Activated CD4-positive, alpha-beta T cell treated with anti-CD3 and anti-CD28 coated beads, Interleukin-2, amount 50 U/mL, for 48 hours (primary cell): ENCODE results near the gene IFFO2.

Experiments
- DNase-seq, 2 experiments: peaks; one replicate each; pipeline ENCODE4 v3.0.0-alpha.2; 2020

Gene IFFO2

DNA sequence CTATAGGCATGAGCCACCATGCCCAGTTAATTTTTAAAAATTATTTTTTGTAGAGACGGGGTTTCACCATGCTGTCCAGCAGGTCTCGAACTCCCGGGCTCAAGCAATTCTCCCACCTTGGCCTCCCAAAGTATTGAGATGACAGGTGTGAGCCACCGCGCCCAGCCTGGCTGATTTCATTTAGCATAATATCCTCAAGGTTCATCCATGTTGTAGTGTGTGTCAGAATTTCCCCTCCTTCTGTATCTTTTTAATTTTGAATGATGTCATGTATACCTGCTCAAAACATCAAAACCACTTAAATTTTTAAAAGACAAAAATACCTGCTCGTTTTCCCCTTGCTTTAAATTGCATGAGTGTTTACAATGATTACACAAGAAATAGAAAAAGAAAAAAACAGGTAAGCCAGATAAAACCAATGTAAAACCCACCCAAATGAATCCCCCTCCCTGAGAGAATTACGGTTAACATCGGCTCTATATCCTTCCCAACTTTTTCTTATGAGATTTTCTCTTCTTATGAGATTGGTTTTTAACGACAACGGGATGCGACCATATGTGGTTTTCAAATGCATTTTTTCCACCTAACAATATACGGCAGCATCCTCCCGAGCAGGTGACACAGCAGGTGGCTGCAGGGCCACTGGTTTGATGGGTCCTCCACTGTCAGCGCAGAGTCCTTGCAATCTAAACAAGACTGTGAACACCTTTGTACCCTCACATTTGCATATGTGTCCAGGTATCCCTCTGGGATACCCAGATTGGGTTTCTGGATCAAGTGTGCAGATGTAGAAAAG is 22.1 kb downstream of the IFFO2 start:
- no peak for DNase-seq

DNA sequence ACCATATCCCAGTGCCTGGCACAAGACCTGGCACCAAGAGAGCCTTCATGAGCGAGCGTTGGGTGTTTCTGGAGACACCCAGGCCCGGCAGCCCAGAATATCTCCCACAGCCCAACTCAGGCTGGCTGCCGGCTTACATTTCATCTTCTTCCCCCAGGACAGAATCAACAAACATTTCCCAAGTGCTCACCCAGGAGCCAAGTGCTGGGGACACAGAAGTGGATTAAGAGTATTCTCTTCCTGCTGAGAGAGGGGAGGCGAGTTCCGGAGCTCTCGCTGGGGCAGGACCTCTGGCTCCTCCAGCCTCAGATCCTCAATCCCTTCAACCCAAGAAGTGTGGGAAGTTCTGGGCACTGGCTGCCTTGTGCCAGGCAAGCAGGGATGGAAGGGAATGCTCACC is 23.6 kb downstream of the IFFO2 start:
- DNase-seq: no peak

DNA sequence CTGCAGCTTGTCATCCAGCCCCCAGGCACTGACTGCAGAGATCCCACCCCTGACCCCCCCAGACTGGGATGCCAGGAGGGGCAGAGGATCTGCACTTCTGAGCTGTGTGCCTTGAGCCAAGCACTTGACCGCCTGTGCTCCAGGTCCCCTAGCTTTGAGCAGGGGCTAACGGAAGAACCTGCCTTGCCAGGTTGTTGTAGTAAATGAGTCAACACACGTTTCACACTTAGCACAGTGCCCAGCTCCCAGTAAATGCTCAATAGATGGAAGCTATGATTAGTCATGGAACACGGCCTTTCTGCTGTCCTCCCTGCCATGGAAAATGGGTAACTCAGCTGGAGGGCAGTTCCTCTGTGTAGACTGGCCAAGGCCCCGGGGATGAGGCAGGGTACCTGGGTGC is 24.1 kb downstream of the IFFO2 start:
- DNase-seq: no peak

DNA sequence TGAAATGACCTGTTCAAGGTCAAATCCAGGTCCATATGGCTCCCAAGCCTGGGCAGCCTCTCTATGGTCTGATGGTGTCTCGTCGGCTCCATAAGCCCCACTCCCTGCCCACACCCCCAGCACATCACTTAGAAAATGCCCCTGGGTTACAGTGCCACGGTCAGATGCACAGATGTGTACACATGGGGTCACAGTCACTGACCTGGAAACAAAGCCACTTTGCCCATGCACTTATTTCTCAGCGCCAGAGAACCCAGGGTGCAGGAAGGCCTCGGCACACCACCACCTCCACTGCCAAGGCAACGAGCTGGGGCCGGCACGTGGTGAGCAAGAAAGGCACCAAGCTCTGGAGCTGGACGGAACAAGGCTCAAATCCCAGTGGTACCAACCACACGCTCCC is 24.7 kb downstream of the IFFO2 start:
- DNase-seq: no peak

DNA sequence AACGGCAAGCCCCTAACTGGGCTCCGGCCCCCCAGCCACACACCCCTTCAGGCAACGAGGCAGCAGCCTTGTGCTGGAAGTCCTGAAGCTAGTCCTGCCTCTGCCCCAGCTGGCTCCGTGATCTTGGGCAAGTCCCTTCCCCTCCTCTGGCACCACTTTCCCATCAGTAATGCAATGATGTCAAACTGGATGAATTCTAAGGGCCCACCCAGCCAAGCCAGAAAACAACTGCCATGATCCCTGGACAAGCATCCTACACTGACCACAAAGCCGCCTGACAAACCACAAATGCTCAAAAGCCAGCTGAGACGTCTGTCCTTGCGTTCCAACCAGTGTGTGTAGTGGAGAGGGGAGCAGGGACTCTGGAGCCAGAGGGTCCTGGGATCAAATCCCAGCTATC is 26.8 kb downstream of the IFFO2 start:
- no peak for DNase-seq

DNA sequence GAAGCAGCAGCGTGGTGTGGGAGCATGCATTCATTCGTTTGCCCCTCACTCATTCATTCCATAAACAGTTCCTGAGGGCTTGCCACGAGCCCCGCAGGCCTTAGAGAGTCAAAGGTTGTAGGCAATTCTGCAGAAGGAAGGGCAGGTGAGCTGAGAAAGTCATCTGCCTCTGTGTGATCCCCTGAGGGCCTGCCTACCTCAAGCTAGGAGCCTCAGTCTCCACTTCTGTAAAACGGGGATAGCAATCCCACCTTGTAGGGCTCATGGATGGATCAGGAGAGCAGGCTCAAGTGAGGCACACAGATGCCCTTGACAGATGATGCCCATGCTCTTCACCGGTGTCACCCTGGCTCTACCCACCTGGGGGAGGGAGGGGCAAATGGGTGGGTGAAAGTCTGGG is 27.5 kb downstream of the IFFO2 start:
- DNase-seq: no peak

DNA sequence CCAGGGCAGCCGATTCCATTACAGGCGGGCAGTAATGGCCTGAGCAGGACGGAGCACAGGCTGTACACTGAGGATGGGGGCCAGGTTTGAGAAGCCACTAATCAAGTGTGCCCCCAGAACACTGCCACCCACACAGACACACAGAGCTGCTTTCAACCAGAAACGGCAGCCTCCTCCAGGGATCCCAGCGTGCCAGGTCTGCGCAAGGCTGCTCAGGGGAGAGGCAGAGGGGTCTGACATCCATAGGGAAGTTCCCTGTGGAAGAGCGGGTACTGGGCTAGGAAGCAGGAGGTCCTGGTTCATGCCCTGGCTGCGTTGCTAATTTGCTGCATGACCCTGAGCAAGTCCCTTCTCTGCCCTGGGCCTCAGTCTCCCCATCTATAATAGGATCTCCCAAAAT is 28.1 kb downstream of the IFFO2 start:
- DNase-seq: no peak

DNA sequence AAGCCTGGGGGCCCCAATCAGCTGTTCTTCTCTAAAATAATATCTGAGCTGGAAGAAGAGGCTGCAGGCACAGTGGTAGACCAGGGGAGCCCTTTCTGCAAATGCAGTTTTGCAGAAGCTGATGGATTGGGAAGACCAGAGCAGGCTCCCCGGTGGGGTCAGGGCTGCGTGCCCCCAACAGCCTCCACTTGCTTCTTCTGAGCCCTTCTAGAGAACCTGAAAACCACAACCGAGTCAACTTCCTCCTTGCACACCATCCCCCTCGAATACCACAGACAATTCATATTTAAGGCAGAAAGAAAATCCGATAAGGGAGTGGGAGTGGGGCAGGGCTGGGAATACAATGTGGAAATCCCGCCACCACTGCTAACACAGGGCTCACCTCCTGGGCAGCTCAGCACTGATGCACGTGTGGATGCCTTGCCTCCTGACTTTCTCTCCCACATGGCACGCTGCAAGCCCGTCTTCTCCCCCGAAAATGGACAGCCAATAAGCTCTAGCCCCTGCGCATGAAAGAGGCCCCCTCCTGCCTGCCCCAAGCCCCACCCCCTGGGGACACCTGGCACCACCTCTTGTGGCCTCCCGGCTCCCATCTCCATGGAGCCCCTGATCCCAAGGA is 28.7 kb downstream of the IFFO2 start:
- peak; percentile 40 to 60 for DNase-seq

DNA sequence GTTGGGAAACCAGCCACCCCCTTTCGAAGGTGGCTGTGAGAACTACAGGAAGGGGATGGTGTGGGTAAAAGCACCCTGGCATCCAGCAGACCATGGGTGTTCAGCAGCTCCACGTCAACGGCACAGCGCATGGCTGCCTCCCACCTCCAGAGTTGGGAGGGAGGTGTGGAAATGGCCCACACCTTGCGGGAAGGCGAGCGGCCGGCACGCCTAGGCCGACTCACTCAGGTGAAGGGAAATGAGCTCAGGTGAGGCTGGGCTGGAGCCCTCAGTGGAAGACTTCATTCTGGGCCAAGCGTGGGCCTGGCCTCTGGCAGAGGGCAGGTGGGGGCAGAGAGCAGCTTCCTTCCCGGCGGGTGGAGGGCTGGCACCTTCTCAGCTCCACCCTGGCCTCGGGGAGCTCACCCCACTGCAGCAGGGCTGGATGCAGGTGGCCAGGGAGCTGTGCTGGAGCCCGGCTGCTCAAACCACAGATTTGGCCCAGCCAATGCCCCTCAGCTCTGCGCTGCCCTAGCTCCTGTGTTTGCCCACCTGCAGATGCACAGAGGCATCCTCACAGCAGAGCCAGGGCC is 29.3 kb downstream of the IFFO2 start:
- DNase-seq: peak in 1 of 2 experiments; percentile 46

DNA sequence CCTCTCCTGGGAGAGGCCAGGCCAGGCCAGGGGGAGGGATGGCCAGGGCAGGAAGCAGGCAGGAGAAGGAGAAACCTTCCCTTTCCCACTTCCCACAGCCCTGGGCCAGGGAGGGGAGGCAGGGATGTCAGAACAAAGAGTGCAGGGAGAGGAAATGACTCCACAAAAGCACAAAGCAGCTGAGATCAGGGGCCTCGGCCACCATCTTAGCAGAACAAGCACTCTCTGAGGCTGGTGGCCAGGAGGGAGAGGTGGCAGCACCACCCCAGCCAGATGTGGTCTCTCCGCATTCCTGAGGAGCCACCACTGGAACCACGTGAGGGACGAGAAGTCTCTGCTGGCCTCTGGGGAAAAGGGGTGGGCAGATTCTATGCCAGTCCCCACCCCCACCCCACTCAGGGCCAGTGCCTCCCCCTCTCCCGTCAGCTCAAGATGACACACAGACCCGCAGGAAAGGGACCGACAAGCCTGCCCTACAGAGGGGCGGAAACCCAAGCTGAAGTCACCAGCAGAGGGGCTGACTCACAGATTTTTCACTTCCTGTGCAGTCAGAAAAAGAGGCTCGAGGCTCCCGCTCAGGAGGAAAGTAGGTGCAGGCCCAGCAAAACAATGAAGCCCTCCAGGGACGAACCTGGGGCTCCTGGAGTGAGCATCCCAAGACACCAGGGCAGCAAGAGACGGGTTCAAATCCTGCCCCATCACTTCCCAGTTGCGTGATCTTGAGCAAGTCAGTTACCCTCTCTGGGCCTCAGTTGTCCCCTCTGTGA is 30.0 kb downstream of the IFFO2 start:
- peak; percentile 84 to 90 for DNase-seq

DNA sequence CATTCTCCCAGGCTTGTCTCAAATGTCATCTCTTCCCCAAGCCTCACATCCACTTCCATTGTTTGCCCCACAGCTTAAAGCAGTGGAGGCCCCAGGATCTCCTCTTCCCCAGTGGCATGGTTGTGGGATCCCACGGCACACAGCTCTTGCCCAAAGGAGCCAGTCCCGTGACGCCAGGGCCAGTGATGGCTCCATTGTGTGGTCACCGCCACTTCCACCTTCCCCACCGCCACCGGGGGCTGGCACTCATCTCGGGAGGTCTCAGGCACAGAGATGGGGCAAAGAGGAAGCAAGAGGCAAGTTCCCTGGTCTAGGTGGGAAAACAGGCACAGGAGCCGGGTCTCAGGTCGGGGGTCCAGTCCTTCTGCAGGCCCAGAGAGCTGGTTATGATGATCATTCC is 31.2 kb downstream of the IFFO2 start:
- no peak for DNase-seq

DNA sequence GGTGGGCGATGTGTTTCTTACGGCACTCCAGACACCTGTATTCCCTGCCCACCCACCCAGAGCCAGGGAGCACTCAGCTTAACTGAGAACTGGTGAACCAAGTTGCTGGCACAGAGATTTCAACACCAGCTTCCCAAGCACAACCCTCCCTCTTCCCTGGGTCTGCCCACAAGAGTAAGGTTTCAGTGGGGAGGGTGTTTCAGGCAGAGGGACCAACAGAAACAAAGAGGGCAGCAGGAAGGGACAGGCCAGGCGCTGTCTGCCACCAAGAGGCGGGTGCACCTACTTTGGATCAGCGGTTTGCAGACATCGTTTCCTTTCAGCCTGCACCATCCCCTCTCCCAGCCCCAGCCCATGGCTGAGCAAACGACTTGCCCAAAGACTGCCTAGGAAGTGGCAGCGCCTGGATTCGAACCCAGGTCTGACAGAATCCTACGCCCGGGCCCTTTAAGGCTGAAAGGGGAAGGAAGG is 32.2 kb downstream of the IFFO2 start:
- DNase-seq: no peak

DNA sequence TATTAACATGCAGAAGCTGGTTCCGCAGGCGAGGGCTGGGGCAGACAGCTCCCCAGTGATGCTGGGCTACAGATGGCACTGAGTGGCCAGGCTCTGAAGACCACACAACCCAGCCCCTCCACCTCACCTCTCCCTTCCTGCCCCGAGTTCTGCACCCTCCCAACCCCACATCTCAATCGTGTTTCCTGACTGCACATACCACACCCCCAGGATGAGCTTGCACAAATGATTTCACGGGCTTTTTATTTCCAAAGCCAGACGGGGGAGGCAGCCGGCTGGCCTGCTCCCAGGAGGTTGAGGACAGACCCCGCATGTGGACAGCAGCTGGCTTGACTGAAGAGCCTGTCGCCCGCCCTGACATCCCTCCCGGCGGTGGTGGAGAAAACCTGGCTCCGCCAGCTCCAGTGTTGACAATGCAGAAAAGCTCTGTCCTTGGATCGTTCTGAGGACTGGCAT is 32.7 kb downstream of the IFFO2 start:
- DNase-seq: no peak

DNA sequence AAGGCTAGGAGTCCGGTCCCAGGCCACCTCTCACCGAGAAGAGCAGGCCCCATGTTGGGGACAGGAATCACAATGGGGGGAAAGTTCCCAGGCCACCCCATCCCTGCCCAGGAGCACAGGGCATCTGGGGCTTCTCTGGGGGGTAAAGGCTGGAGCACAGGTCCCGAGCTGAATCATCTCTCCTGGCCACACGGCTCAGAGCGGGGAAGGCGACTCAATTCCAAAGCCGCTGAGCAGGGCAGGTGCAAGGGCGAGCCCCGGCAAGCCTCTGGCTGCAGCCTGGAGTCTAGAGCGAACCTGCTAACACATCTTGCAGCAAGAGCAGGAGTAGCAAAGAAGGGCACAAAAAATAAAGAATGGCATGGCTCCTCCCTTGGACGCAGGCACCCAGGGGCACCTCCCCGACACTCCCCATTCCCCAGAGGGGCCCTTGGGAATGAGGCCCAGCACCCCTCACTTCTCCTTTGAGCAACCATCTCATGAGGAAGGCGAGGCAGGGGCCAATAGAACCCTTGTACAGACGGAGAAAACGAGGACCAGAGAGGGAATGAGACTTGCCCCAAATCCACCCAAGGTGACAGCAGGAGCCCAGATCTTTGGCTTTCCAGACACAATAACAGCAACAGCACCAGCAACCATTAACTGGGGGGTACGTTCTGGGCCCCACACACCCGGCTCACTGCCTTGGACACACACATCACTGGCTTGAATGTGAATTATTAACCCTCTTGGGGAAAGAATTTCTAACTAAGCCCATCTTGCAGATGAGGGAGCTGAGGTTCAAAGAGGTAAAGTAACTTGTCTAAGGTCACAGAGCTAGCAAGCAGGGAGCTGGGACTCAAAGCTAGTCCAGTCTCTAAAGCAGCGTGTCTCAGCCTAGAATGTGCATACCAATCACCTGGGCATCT is 33.4 kb downstream of the IFFO2 start:
- no peak for DNase-seq

DNA sequence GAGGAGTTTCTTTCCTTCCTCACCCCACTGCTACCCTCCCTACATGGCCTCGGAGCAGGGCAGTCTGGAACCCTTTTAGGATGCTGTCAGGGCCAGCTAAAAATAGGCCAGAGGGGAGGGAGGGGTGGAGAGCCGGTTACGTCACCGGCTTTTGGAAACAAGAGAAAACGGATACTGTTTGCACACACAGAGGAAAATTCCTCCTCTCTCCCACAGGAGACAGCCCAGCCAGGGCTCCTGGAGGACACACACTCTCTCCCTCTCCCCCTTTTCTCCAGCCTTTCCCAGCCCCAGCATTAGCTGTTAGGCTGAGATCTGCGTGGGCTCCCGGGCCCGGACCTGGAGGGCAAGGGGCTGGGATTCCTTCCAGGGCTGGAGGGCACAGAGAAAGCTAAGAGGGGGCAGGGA is 34.2 kb downstream of the IFFO2 start:
- no peak for DNase-seq

DNA sequence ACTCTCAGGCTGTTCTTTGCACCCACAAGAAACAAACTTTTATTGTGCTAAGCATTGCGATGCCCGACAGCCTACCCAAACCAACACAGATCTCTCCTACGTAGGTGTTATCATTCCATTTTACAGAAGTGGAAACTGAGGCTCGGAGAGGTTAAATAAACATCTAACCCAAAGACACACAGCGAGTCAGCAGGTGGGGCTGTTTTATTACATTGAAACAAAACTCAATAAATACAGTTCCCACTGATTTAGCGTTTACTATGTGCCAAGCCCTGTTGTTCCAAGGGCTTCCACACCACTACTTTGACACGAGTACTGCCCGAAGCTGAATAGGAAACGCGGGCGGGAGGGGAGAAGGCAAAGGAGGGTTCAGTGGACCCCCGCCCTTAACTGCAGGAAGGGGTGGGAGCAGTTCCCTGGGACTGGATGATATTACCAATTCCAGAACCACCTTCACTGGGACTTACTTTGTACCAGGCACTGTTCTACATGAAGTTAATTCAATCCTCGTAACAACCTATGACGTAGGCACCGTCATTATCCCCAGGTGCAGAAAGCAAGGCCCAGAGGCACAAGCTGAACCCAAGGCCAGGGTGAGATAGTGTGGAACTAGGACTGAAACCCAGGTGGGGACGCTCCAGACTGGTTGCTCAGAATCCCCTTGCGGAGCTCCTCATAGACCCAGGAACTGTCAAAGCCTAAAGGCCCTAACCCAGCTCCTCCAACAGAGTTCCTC is 34.8 kb downstream of the IFFO2 start:
- no peak for DNase-seq

DNA sequence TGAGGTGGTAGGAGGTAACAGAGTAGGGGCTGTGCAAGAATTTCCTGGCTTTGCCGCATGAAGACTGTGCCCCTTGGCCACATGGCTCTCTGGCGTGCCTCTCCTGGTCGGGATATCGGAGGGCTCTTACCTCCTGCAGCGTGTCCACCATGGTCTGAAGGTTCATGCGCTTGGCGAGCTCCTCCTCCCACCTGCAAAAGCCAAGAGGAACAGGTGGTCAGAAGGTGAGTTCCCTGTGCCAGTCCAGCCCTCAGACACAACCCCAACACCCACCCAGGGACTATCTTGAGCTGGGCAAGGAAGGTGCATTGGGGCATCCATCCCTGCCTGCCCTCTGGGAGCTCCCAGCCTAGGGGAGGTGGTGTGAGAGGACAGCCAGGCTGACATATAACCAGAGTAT is 35.5 kb downstream of the IFFO2 start:
- DNase-seq: no peak

DNA sequence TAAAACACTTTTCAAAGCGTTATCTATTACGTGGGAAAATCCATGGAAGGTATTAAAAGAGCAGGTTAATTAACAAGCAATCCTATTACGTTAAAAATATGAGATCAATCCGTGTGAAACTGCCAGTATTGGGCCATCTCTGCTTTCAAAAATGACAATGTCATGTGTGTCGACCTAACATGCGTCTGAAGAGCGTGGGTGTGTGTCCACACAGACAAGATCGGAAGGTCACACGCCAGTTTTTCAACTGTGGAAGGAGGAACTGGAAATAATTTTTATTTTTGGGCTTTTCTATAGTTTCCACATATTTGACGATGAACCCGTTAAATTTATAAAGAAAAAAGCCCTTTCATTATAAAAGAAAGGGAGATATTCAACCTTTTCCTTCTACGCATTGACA is 36.5 kb downstream of the IFFO2 start:
- no peak for DNase-seq

DNA sequence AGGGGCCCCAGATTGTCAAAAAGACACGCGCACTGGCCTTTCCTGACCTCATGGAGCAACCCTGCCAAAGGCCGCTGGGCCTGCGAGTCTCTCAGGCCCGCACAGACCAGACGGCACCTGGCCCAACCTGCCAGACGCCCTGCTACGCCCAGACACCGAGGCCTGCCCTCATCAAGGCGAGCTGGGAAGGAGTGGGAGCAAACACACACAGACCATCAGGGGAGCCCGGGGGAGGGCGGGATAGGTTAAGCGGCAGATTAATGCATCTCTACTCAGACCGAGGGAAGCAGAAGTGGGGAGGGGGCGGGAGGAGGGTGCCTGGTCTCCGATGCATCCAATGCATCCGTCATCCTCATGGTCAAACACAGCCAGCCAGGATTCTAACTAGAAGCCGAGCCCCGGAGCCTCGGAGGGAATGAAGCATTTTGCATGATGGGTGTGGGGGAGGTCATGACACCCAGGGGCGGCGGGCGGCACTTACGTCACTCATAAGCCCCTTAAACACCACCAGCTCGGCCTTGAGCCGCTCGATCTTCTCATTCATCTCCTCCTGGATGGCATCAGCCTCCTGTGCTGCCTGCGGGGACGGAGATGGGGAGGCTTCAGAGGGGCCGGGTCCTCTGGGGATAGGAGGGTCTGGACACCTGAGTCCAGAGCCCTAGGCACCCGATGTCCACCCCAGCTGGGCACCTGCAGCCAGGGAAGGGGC is 37.1 kb downstream of the IFFO2 start:
- DNase-seq: no peak

DNA sequence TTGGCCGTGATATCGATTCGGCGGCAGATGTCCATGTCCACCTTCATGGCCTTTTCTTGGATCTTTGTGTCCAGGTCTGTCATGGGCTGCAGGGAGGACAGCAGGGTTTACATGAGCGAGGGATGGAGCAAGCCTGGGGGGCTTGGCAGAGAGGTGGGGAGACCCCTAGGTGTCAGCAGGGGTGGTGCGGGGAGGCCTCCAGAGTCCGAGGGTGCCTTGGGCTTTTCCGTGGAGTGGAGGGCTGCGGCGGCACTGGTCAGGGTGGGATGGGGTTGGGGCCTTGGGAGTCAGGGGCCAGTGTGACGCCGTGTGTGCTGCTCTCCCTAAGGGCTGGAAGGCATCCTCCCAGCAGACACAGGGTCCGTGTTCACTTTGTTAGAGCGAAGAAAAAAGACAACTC is 38.1 kb downstream of the IFFO2 start:
- DNase-seq: no peak
